Suprapubic skin (tissue), 3 donors: ENCODE data around the gene SCRN2.

Experiments used
- POLR2A ChIP-seq, 2 donors: fragments of 450-650 bp; IDR thresholded peaks; one replicate each; pipeline ENCODE4 v1.6.1; 2017; ENCODE audit warnings: antibody characterized with exemption in 2 of 2, mild to moderate bottlenecking in 2 of 2, moderate library complexity in 2 of 2
- TF ChIP-seq, protein P1 (sequence below), 2 donors: fragments of 200-600 bp in 1 of 2; fragments of 450-650 bp in 1 of 2; sonication (generic) in 1 of 2; IDR thresholded peaks; one replicate each; pipeline ENCODE4 v1.5.1; 2016 to 2019; ENCODE audit warnings: antibody characterized with exemption in 2 of 2, mild to moderate bottlenecking in 1 of 2, moderate library complexity in 1 of 2

DNA sequence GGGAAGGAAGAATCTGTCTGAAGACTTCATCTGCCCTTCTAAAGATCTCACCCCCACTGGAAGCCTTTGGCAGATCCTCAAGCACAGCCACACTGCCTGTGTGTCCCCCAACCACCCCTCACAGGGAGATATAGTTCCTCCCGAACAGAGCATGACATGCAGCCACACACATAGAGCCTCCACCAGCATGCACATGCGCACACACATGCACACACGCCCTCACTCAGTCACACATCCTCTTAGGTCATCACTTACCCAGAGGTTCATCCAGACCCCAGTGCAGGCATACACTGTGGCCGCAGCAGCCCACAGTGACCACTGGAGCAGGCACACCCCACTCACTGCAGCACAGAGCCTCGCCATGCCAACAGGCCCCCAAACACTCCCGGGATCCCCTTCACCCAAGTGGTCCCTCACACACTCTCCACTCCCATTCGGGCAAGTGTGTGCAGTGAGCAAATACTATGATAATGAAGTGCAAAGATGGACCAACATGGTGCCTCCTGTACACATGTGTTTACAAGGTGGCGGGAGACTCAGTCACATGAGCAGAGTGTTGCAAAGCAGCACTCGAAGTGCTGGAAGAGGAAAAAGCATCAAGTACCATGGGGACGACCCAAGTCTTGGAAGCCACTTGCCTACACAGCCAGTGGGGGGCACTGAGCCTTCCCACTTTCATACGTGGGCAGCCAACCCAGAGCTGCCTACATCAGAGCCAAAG, 26.9 kb upstream of the SCRN2 start:
- TF ChIP-seq POLR2A (IDR thresholded peaks at IDR 0.05), result no peak
- TF ChIP-seq, protein P1, sequence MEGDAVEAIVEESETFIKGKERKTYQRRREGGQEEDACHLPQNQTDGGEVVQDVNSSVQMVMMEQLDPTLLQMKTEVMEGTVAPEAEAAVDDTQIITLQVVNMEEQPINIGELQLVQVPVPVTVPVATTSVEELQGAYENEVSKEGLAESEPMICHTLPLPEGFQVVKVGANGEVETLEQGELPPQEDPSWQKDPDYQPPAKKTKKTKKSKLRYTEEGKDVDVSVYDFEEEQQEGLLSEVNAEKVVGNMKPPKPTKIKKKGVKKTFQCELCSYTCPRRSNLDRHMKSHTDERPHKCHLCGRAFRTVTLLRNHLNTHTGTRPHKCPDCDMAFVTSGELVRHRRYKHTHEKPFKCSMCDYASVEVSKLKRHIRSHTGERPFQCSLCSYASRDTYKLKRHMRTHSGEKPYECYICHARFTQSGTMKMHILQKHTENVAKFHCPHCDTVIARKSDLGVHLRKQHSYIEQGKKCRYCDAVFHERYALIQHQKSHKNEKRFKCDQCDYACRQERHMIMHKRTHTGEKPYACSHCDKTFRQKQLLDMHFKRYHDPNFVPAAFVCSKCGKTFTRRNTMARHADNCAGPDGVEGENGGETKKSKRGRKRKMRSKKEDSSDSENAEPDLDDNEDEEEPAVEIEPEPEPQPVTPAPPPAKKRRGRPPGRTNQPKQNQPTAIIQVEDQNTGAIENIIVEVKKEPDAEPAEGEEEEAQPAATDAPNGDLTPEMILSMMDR (IDR thresholded peaks at IDR 0.05), result no peak
